ENCODE data around the gene SSR3.

The SSR3 gene

GRCh38 chr3:156535162-156535627, 19.7 kb downstream of the SSR3 start:
- DNase-seq = no peak

- DNase-seq = no peak
Measured at GRCh38 chr3:156533205-156533604, 21.7 kb downstream of the SSR3 start.

GRCh38 chr3:156532730-156533129, 22.2 kb downstream of the SSR3 start:
- no peak for DNase-seq

- no peak for DNase-seq
Measured at GRCh38 chr3:156530980-156531379, 23.9 kb downstream of the SSR3 start.

GRCh38 chr3:156527060-156527459, 27.9 kb downstream of the SSR3 start:
- DNase-seq = no peak

GRCh38 chr3:156525808-156526207, 29.1 kb downstream of the SSR3 start:
- no peak for DNase-seq

GRCh38 chr3:156522673-156523072, 32.2 kb downstream of the SSR3 start:
- no peak for DNase-seq

- no peak for DNase-seq
Measured at GRCh38 chr3:156519758-156520162, 35.2 kb downstream of the SSR3 start.

- no peak for DNase-seq
Measured at GRCh38 chr3:156518726-156519125, 36.2 kb downstream of the SSR3 start.

GRCh38 chr3:156516961-156517360, 38.0 kb downstream of the SSR3 start:
- no peak for DNase-seq

- no peak for DNase-seq
Measured at GRCh38 chr3:156516284-156516683, 38.6 kb downstream of the SSR3 start.

- no peak for DNase-seq
Measured at GRCh38 chr3:156513619-156514018, 41.3 kb downstream of the SSR3 start.

GRCh38 chr3:156511987-156512677, 42.8 kb downstream of the SSR3 start:
- no peak for DNase-seq

- DNase-seq = peak; percentile 30
Measured at GRCh38 chr3:156509189-156510174, 45.4 kb downstream of the SSR3 start.

- no peak for DNase-seq
Measured at GRCh38 chr3:156507285-156507684, 47.6 kb downstream of the SSR3 start.

- no peak for DNase-seq
Measured at GRCh38 chr3:156498307-156498706, 56.6 kb downstream of the SSR3 start.

- no peak for DNase-seq
Measured at GRCh38 chr3:156497326-156497725, 57.6 kb downstream of the SSR3 start.

- no peak for DNase-seq
Measured at GRCh38 chr3:156495816-156496215, 59.1 kb downstream of the SSR3 start.

- DNase-seq = no peak
Measured at GRCh38 chr3:156493887-156494286, 61.0 kb downstream of the SSR3 start.

- no peak for DNase-seq
Measured at GRCh38 chr3:156492801-156493261, 62.1 kb downstream of the SSR3 start.

GRCh38 chr3:156491192-156491591, 63.7 kb downstream of the SSR3 start:
- no peak for DNase-seq
